ENCODE measurements around the gene RNU7-1.
A peak's percentile ranks its signal among the peaks of the same experiment; 100 is the strongest.

Gene RNU7-1

DNA sequence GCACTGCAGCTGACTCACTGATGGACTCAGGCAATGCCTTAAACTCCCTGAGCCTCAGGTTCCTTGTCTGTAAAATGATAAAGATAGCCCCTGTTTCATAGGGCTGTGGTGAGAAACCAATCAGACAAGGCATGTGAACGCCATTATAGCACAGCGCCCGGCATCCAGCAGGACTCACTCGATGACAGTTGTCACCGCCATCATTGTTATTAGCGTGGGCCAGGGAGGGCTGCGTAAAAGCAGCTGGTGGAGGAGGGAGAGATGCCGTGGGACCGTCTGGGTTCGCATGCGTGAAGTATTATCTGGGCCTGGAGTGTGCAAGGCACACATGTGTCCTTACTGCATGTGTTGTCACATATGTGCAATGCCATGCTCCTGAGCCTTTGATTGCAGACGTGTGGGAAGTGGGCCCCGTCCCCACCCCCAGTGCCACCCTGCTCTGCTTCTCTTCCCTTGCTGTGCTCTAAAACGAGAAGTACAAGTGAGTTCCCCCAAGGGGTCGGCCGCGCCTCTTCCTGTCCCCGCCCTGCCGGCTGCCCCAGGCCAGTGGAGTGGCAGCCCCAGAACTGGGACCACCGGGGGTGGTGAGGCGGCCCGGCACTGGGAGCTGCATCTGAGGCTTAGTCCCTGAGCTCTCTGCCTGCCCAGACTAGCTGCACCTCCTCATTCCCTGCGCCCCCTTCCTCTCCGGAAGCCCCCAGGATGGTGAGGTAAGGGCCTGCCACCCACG is 7.4 kb downstream of the RNU7-1 start, which contains the start of gene PTPN6:
TSS of gene PTPN6 (plus strand) at position 546 of the 730 bp plus-strand sequence. CDS start at position 703, 157 bp downstream.
- TF ChIP-seq, protein P1, sequence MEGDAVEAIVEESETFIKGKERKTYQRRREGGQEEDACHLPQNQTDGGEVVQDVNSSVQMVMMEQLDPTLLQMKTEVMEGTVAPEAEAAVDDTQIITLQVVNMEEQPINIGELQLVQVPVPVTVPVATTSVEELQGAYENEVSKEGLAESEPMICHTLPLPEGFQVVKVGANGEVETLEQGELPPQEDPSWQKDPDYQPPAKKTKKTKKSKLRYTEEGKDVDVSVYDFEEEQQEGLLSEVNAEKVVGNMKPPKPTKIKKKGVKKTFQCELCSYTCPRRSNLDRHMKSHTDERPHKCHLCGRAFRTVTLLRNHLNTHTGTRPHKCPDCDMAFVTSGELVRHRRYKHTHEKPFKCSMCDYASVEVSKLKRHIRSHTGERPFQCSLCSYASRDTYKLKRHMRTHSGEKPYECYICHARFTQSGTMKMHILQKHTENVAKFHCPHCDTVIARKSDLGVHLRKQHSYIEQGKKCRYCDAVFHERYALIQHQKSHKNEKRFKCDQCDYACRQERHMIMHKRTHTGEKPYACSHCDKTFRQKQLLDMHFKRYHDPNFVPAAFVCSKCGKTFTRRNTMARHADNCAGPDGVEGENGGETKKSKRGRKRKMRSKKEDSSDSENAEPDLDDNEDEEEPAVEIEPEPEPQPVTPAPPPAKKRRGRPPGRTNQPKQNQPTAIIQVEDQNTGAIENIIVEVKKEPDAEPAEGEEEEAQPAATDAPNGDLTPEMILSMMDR (IDR thresholded peaks at IDR 0.05): no peak
- Mint-ChIP-seq H3K4me1 (peaks cover 46% of the 10 kb centered on the region), H3K27me3 (ENCODE audit: low read depth, poor library complexity) (no peaks in the 10 kb centered on the region), H3K9me3 (no peaks in the 10 kb centered on the region), H3K36me3 (ENCODE audit: low read depth) (no peaks in the 10 kb centered on the region), H3K27ac (no peak within 1 kb of the TSS), H3K4me3 (no peak within 1 kb of the TSS)
- no peak for DNase-seq

GRCh38 chr12:6951551-6952120 is 8.0 kb downstream of the RNU7-1 start:
- Mint-ChIP-seq H3K27me3 (ENCODE audit: low read depth, poor library complexity) (no peaks in the 10 kb centered on the region), H3K4me3 (no peak overlapping the region), H3K36me3 (ENCODE audit: low read depth) (no peaks in the 10 kb centered on the region), H3K9me3 (no peaks in the 10 kb centered on the region), H3K4me1 (peaks cover 46% of the 10 kb centered on the region), H3K27ac (no peak overlapping the region)
- DNase-seq: no peak
- TF ChIP-seq, protein P1 (IDR thresholded peaks at IDR 0.05): no peak

DNA sequence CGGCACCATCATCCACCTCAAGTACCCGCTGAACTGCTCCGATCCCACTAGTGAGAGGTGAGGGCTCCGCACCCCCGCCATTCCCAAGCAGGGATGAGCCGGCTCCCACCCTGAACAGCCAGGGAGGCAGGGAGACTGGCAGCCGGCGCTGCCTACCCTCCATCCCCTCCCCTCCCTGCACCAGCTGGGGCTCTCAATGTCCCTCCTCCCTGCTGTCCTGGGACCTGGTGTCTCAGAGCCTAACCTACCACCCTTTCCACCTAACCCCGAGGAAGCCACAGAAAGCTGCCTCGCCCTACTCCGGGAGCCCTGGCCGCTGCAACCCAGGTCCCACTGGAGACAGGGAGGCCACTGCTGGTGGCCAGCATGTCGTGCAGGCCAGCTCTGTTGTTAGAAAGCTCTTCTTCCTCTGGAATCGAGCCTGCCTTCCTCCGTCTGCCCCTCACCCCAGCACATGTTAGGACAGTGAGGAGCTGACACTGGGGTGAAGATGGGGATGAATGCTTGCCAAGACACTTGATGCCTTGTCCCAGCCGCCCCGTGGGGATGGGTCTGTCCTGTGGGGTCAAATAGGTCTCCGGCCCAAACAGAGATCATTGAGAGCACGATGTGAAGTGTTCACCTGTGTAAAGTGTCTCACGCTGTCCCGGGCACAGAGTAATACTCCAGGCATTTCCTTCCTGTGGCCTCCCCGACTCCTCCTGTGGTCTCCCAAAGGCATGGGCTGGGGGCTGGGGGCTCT is 8.7 kb downstream of the RNU7-1 start:
- H3K36me3 Mint-ChIP-seq (ENCODE audit: low read depth): no peaks in the 10 kb centered on the region
- no peak for DNase-seq

GRCh38 chr12:6952863-6953441 is 9.3 kb downstream of the RNU7-1 start:
- Mint-ChIP-seq H3K27me3 (ENCODE audit: low read depth, poor library complexity) (peaks cover 2% of the 10 kb centered on the region), H3K4me1 (peaks cover 47% of the 10 kb centered on the region), H3K27ac (peak overlapping the region; percentile 45), H3K4me3 (no peak overlapping the region), H3K36me3 (ENCODE audit: low read depth) (no peaks in the 10 kb centered on the region), H3K9me3 (no peaks in the 10 kb centered on the region)
- DNase-seq: no peak
- TF ChIP-seq, protein P1 (IDR thresholded peaks at IDR 0.05): no peak

More for the DNA sequence above, 8.7 kb downstream of the RNU7-1 start:
- Mint-ChIP-seq H3K27me3 (ENCODE audit: low read depth, poor library complexity) (no peaks in the 10 kb centered on the region), H3K4me3 (no peak overlapping the region), H3K27ac (no peak overlapping the region), H3K4me1 (peaks cover 46% of the 10 kb centered on the region), H3K9me3 (no peaks in the 10 kb centered on the region)
- TF ChIP-seq, protein P1 (IDR thresholded peaks at IDR 0.05): no peak

DNA sequence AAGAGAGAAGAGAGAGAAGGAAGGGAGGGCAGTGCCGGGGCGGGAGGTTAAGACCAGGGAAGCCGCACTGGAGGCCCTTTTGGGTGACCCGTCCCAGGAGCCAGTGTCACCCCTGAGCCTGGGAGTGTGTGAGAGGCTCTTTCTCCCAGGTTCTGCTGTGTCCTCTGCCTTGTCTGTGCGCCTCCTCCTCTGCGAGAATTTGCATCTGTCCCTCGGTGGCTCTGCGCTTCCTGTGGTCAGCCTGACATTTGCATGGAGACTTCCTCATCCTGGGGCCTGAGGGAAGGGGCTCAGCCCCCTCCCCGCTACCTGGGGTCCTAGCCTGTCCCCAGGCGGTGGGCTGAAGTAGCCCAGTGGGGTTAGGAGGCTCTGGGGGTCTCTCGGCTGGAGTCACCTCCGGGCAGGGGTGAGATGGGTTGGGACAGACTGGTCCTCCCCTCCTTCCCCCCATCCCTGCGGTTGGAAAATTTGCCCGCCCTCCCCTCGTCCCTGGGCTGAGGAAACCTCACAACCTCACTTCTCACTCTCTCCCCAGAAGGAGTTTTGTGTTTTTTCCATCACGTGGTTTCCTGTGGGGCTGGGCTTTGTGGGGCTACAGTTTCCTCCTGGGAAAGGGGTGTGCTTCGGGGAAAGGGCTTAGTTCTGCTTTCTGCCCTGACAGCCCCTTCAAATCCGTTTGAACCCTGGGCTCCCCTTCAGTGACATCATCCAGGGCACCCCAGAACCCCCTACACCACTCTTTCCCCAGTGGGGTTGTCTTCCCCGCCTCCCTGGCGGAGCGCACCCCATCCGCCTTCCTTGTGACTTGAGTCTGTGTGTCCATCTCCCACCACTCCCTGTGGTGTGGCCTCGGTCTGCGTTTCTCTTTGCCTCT is 10.1 kb downstream of the RNU7-1 start:
- Mint-ChIP-seq H3K27me3 (ENCODE audit: low read depth, poor library complexity) (peaks cover 2% of the 10 kb centered on the region), H3K4me3 (no peak overlapping the region), H3K4me1 (peaks cover 53% of the 10 kb centered on the region), H3K36me3 (ENCODE audit: low read depth) (no peaks in the 10 kb centered on the region), H3K27ac (peak overlapping the region; percentile 45), H3K9me3 (no peaks in the 10 kb centered on the region)
- no peak for DNase-seq
- TF ChIP-seq, protein P1 (IDR thresholded peaks at IDR 0.05): no peak
